OCI-LY3 (cell line): ENCODE results near the gene KCNN2.

Source experiments
- H2AFZ ChIP-seq: fragments of 200-600, 300-600 bp; shearing (Covaris generic); 2 replicates; pipeline ENCODE4 v1.6.0; 2014; ENCODE audit warnings: antibody characterized with exemption, low read depth, low read length
- H3K27ac ChIP-seq: fragments of 200-600, 300-600 bp; sonication (generic); 2 replicates; pipeline ENCODE4 v1.5.1; 2014; ENCODE audit warnings: mild to moderate bottlenecking, low read length, moderate library complexity, mixed read lengths
- H3K27me3 ChIP-seq: fragments of 200-600, 300-600 bp; sonication (generic); 2 replicates; pipeline ENCODE4 v1.6.1; 2014; ENCODE audit warnings: low read depth, low read length, mixed read lengths
- H3K36me3 ChIP-seq: fragments of 200-600, 300-600 bp; sonication (generic); replicated peaks from 2 replicates; pipeline ENCODE3; 2014; ENCODE audit warnings: low read depth, low read length, mixed read lengths
- H3K4me1 ChIP-seq: fragments of 300-600, 200-600 bp; sonication (generic); 2 replicates; pipeline ENCODE4 v1.6.1; 2014; ENCODE audit warnings: low read length, mixed read lengths
- H3K4me2 ChIP-seq: fragments of 200-600, 300-600 bp; sonication (generic); 2 replicates; pipeline ENCODE4 v1.6.1; 2014; ENCODE audit warnings: low read length, mixed read lengths
- H3K4me3 ChIP-seq: fragments of 300-600, 200-600 bp; sonication (generic); 2 replicates; pipeline ENCODE4 v1.5.1; 2014; ENCODE audit warnings: antibody characterized with exemption, mild to moderate bottlenecking, low read length, moderate library complexity
- H3K79me2 ChIP-seq: fragments of 300-600, 200-600 bp; shearing (Covaris generic); 2 replicates; pipeline ENCODE4 v1.6.1; 2014; ENCODE audit warnings: mild to moderate bottlenecking, low read length, mixed read lengths
- H3K9ac ChIP-seq: fragments of 300-600, 200-600 bp; shearing (Covaris generic); 2 replicates; pipeline ENCODE4 v1.6.0; 2014; ENCODE audit warnings: mild to moderate bottlenecking, low read length, moderate library complexity
- H3K9me3 ChIP-seq: fragments of 200-600, 300-600 bp; shearing (Covaris generic); 2 replicates; pipeline ENCODE4 v1.6.1; 2014; ENCODE audit warnings: low read length, mixed read lengths; ENCODE audit not compliant: insufficient read depth
- H4K20me1 ChIP-seq: fragments of 200-600, 300-600 bp; sonication (generic); 2 replicates; pipeline ENCODE4 v1.6.1; 2016; ENCODE audit warnings: low read length, mixed read lengths; ENCODE audit not compliant: insufficient read depth
- CTCF ChIP-seq: fragments of 200-600, 300-600 bp; sonication (generic); IDR thresholded peaks from 2 replicates; pipeline ENCODE4 v1.5.1; 2014; ENCODE audit warnings: antibody characterized with exemption, low read length, low read depth
- EZH2phosphoT487 ChIP-seq: fragments of 200-600 bp; shearing (Covaris generic); IDR thresholded peaks from 2 replicates; pipeline ENCODE4 v1.6.1; 2018; ENCODE audit warnings: antibody characterized with exemption, mixed run types, low read depth

Gene KCNN2

GRCh38 chr5:114361724-114362196 lies at the start of gene KCNN2:
Gene KCNN2 (plus strand): TSS chr5:114362070. CDS start chr5:114362140, 70 bp downstream.
- no peak within 1 kb of the TSS for H2AFZ ChIP-seq
- H4K20me1 ChIP-seq = no peaks in the 10 kb centered on the region
- no peak for TF ChIP-seq CTCF
- TF ChIP-seq EZH2phosphoT487 = no peak
- no peaks in the 10 kb centered on the region for H3K27me3 ChIP-seq
- H3K9ac ChIP-seq = no peak within 1 kb of the TSS
- H3K27ac ChIP-seq = no peak within 1 kb of the TSS
- no peak within 1 kb of the TSS for H3K4me2 ChIP-seq
- no peak within 1 kb of the TSS for H3K4me3 ChIP-seq
- H3K36me3 ChIP-seq = no peaks in the 10 kb centered on the region
- H3K79me2 ChIP-seq = no peaks in the 10 kb centered on the region
- H3K9me3 ChIP-seq = no peaks in the 10 kb centered on the region
- H3K4me1 ChIP-seq = no peaks in the 10 kb centered on the region

GRCh38 chr5:114312658-114313057 lies 49.2 kb upstream of the KCNN2 start:
- Histone ChIP-seq H3K36me3 (no peaks in the 10 kb centered on the region), H3K27me3 (no peaks in the 10 kb centered on the region), H3K4me1 (peaks cover 20% of the 10 kb centered on the region), H3K27ac (no peak overlapping the region), H2AFZ (no peak overlapping the region), H3K4me3 (no peak overlapping the region), H3K9me3 (no peaks in the 10 kb centered on the region), H3K9ac (no peak overlapping the region), H3K79me2 (no peaks in the 10 kb centered on the region), H3K4me2 (no peak overlapping the region), H4K20me1 (no peaks in the 10 kb centered on the region)
- TF ChIP-seq EZH2phosphoT487 (no peak), CTCF (no peak)

- peak overlapping the region; percentile 52 for H3K4me2 ChIP-seq
- H3K27me3 ChIP-seq = no peaks in the 10 kb centered on the region
- H3K9ac ChIP-seq = no peak overlapping the region
- no peaks in the 10 kb centered on the region for H3K36me3 ChIP-seq
- no peak overlapping the region for H3K27ac ChIP-seq
- peak overlapping the region; percentile 21; the same call in 1 of the 2 replicates for H3K4me3 ChIP-seq
- no peak for TF ChIP-seq CTCF
- no peak for TF ChIP-seq EZH2phosphoT487
- H3K4me1 ChIP-seq = peaks cover 20% of the 10 kb centered on the region
- H3K79me2 ChIP-seq = no peaks in the 10 kb centered on the region
- no peaks in the 10 kb centered on the region for H3K9me3 ChIP-seq
- H2AFZ ChIP-seq = no peak overlapping the region
- no peaks in the 10 kb centered on the region for H4K20me1 ChIP-seq
Measured at GRCh38 chr5:114314061-114314460, 47.8 kb upstream of the KCNN2 start.

- Histone ChIP-seq H3K9me3 (no peaks in the 10 kb centered on the region), H3K36me3 (no peaks in the 10 kb centered on the region), H3K4me1 (peaks cover 20% of the 10 kb centered on the region), H3K9ac (no peak overlapping the region), H3K4me2 (no peak overlapping the region), H2AFZ (no peak overlapping the region), H4K20me1 (no peaks in the 10 kb centered on the region), H3K79me2 (no peaks in the 10 kb centered on the region), H3K27ac (no peak overlapping the region), H3K4me3 (no peak overlapping the region), H3K27me3 (no peaks in the 10 kb centered on the region)
- TF ChIP-seq EZH2phosphoT487 (no peak), CTCF (0 out of 2 replicates have a peak, but pooled peaks have one; percentile 7)
Measured at GRCh38 chr5:114316167-114316566, 45.7 kb upstream of the KCNN2 start.
